GM21423 (cell line): ENCODE measurements around the gene SDHAF3.
A peak's percentile ranks its signal among the peaks of the same experiment; 100 is the strongest.
"Not testable (repeated sequence)": the region's sequence is repeated elsewhere in the genome, so short reads cannot be mapped to it uniquely, and the experiment has no call there.

ENCODE experiments used
- ATAC-seq: cut with Tn5 transposase; IDR thresholded peaks from one replicate; pipeline ENCODE4 v1.9.1; 2021; ENCODE audit warnings: mild to moderate bottlenecking, moderate library complexity; ENCODE audit not compliant: unreplicated experiment

The SDHAF3 gene

GRCh38 chr7:97117372-97118188 is at the start of gene SDHAF3:
TSS of gene SDHAF3 (plus strand) at chr7:97117698. CDS start at chr7:97117724, 26 bp downstream.
- ATAC-seq = peak; percentile 94

GRCh38 chr7:97072025-97072424 is 45.5 kb upstream of the SDHAF3 start:
- not testable (repeated sequence) for ATAC-seq

- ATAC-seq = no peak
These were observed 41.6 kb upstream of the SDHAF3 start for GRCh38 chr7:97075928-97076327.

- ATAC-seq = peak; percentile 79
These were observed 39.2 kb upstream of the SDHAF3 start for GRCh38 chr7:97078023-97078969.

- no peak for ATAC-seq
These were observed 38.2 kb upstream of the SDHAF3 start for GRCh38 chr7:97079300-97079699.

GRCh38 chr7:97081521-97082300 is 35.8 kb upstream of the SDHAF3 start:
- no peak for ATAC-seq

- no peak for ATAC-seq
These were observed 29.1 kb upstream of the SDHAF3 start for GRCh38 chr7:97088364-97088763.

GRCh38 chr7:97089771-97090170 is 27.7 kb upstream of the SDHAF3 start:
- ATAC-seq = no peak

- ATAC-seq = no peak
These were observed 26.6 kb upstream of the SDHAF3 start for GRCh38 chr7:97090761-97091353.

- no peak for ATAC-seq
These were observed 23.1 kb upstream of the SDHAF3 start for GRCh38 chr7:97094284-97094930.

- ATAC-seq = no peak
These were observed 21.5 kb upstream of the SDHAF3 start for GRCh38 chr7:97096037-97096436.

GRCh38 chr7:97096661-97097060 is 20.8 kb upstream of the SDHAF3 start:
- ATAC-seq = no peak

GRCh38 chr7:97104719-97105238 is 12.7 kb upstream of the SDHAF3 start:
- ATAC-seq = peak; percentile 96

- no peak for ATAC-seq
These were observed 10.2 kb upstream of the SDHAF3 start for GRCh38 chr7:97107192-97107800.

- no peak for ATAC-seq
These were observed 1.2 kb upstream of the SDHAF3 start for GRCh38 chr7:97116308-97116707.

GRCh38 chr7:97117035-97117371 is 495 bp upstream of the SDHAF3 start:
- ATAC-seq = peak; percentile 0

- no peak for ATAC-seq
These were observed 914 bp downstream of the SDHAF3 start for GRCh38 chr7:97118306-97118917.

- no peak for ATAC-seq
These were observed 2.2 kb downstream of the SDHAF3 start for GRCh38 chr7:97119747-97120146.
